ENCODE results near the gene HDAC4.

- TF ChIP-seq, protein P1, sequence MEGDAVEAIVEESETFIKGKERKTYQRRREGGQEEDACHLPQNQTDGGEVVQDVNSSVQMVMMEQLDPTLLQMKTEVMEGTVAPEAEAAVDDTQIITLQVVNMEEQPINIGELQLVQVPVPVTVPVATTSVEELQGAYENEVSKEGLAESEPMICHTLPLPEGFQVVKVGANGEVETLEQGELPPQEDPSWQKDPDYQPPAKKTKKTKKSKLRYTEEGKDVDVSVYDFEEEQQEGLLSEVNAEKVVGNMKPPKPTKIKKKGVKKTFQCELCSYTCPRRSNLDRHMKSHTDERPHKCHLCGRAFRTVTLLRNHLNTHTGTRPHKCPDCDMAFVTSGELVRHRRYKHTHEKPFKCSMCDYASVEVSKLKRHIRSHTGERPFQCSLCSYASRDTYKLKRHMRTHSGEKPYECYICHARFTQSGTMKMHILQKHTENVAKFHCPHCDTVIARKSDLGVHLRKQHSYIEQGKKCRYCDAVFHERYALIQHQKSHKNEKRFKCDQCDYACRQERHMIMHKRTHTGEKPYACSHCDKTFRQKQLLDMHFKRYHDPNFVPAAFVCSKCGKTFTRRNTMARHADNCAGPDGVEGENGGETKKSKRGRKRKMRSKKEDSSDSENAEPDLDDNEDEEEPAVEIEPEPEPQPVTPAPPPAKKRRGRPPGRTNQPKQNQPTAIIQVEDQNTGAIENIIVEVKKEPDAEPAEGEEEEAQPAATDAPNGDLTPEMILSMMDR (IDR thresholded peaks at IDR 0.05; ENCODE audit: insufficient read depth, low read length, poor library complexity, severe bottlenecking), result no peak
- TF ChIP-seq EZH2phosphoT487 (conservative IDR thresholded peaks at IDR 0.05; ENCODE audit: low read length), result no peak
Measured at GRCh38 chr2:239104800-239105199, 296.0 kb downstream of the HDAC4 start.
